Testis (tissue), 3 donors: ENCODE results near the gene SORCS3. TPM values are rescaled to one million over a fixed set of nuclear protein-coding genes. Genes with fewer than 3 reads are reported as not detected.

Experiments used
- DNase-seq: peaks from one replicate; pipeline ENCODE4 v3.0.0-alpha.2; 2019
- H3K27ac ChIP-seq, 2 donors: fragments of 200-600 bp; sonication (generic); one replicate each; pipeline ENCODE4 v1.5.1; 2019
- H3K27me3 ChIP-seq: fragments of 200-600 bp; sonication (generic); one replicate; pipeline ENCODE4 v1.5.1; 2019
- H3K36me3 ChIP-seq: fragments of 200-600 bp; sonication (generic); one replicate; pipeline ENCODE4 v1.5.1; 2017; ENCODE audit warnings: low read depth; ENCODE audit errors: missing control alignments
- H3K4me1 ChIP-seq: fragments of 200-600 bp; sonication (generic); one replicate; pipeline ENCODE4 v1.5.1; 2019
- H3K4me3 ChIP-seq, 2 donors: fragments of 200-600 bp; sonication (generic); one replicate each; pipeline ENCODE4 v1.5.1; 2017 to 2019
- H3K9me3 ChIP-seq: fragments of 200-600 bp; sonication (generic); one replicate; pipeline ENCODE4 v1.5.1; 2017
- POLR2A ChIP-seq: fragments of 450-650 bp; IDR thresholded peaks from one replicate; pipeline ENCODE4 v1.6.1; 2017; ENCODE audit warnings: antibody characterized with exemption, mild to moderate bottlenecking, moderate library complexity
- WGBS, 2 donors: methylation state at CpG; one replicate each; pipeline ENCODE4 v1.1.5; 2018; 5-methylcytosine and 5-hydroxymethylcytosine counted together
- intact Hi-C: fragments of 100-400 bp; cut with DNase I; formaldehyde crosslinking; loops from one replicate; pipeline ENCODE4 v1.15.1; 2023; ENCODE audit warnings: low total_unique reads
- polyA plus RNA-seq: library from polyadenylated mRNA; stranded (reverse); fragments of 350-450 nt; fragmentation: Illumina TruSeq; extraction: RNeasy Lipid Tissue Mini Kit (QIAGEN cat#74804); gene quantifications from one replicate; pipeline ENCODE4 v1.2.3, GENCODE V29; 2014; ENCODE audit warnings: low read depth, low replicate concordance; ENCODE audit not compliant: insufficient read depth
- total RNA-seq, 2 donors: library from RNA; depleted of rRNA; stranded (reverse); fragments of >200 nt; gene quantifications; one replicate each; pipeline ENCODE4 v1.2.3, GENCODE V29; 2016
- TF ChIP-seq, protein P1 (sequence below), 3 experiments: fragments of 450-650 bp in 2 of 3; fragments of 200-600 bp in 1 of 3; sonication (generic) in 1 of 3; IDR thresholded peaks; one replicate each; pipeline ENCODE4 v1.5.1; 2016 to 2019; ENCODE audit warnings: antibody characterized with exemption in 3 of 3, mild to moderate bottlenecking in 2 of 3, moderate library complexity in 1 of 3

SORCS3 gene
- total and polyA plus RNA-seq, 3 donors from 2014 or later, result 1.3 to 2.2 (median 1.7) TPM

DNA sequence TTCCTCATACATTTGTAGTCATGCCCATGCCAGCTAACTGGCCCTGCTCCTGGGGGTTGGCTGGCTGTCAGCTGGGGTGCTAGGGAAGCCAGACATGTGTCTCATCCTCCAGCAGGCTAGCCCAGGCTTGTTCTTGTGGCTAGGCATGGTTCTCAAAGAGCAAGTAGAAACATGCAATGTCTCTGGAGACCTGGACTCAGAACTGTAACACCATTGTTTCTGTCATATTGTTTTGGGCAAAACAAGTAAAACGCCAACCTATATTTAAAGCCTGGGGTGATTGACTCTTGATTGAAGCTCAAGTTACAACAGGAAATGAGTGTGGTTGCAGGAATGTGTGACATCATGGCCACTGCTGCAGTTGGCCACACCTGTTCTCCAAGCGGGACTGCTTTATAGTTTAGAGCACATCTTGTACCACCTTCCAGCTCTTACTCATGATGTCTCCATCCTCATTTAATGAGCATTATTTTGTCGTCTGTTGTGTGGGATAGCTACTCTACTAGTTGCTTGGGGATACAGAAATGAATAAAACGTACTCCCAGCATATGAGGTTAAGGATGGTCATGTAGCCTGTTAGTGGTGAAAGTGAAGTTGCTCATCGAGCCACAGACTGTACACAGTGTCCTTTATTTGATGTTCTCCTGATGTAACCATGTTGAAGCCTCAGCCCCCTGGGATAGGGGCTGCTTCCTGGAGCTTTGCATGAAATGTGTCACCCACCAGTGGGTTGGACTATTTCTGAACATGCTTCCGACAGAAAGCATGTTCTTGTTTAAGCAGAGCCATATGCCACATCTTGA is 168.4 kb downstream of the SORCS3 start:
- Histone ChIP-seq H3K4me3 (no peak overlapping the region), H3K4me1 (no peaks in the 10 kb centered on the region), H3K27me3 (no peaks in the 10 kb centered on the region), H3K36me3 (no peaks in the 10 kb centered on the region), H3K9me3 (no peaks in the 10 kb centered on the region), H3K27ac (no peak overlapping the region)
- 73 to 74% methylated on average over 6 of the region's 6 CpGs for WGBS, 2 donors
- TF ChIP-seq POLR2A, result no peak
- TF ChIP-seq, protein P1, sequence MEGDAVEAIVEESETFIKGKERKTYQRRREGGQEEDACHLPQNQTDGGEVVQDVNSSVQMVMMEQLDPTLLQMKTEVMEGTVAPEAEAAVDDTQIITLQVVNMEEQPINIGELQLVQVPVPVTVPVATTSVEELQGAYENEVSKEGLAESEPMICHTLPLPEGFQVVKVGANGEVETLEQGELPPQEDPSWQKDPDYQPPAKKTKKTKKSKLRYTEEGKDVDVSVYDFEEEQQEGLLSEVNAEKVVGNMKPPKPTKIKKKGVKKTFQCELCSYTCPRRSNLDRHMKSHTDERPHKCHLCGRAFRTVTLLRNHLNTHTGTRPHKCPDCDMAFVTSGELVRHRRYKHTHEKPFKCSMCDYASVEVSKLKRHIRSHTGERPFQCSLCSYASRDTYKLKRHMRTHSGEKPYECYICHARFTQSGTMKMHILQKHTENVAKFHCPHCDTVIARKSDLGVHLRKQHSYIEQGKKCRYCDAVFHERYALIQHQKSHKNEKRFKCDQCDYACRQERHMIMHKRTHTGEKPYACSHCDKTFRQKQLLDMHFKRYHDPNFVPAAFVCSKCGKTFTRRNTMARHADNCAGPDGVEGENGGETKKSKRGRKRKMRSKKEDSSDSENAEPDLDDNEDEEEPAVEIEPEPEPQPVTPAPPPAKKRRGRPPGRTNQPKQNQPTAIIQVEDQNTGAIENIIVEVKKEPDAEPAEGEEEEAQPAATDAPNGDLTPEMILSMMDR (IDR thresholded peaks at IDR 0.05), result no peak
- no peak for DNase-seq
- intact Hi-C loops, result no loop called here

DNA sequence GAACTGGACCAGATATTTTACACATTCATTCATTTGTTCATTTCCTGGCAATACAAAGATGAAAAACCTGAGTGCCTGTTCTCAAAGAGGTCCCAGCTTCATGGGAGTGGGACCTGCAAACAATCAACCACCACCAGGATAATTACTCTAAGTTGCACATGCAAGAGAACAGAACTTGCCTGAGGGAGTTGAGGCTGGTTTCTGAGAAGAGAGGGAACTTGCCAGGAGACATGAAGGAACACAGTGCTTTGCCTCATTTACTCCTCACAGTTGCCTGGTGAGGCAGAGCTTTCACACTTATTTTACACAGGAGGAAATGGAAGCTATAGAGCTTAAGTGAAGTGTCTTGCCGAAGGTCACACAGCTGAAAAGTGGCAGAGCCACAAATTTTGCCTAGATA is 170.1 kb downstream of the SORCS3 start:
- no peak overlapping the region for H3K4me3 ChIP-seq
- WGBS, 2 donors, result 89 to 93% methylated on average over 1 of the region's 1 CpG
- no peaks in the 10 kb centered on the region for H3K36me3 ChIP-seq
- no peaks in the 10 kb centered on the region for H3K9me3 ChIP-seq
- no peak overlapping the region for H3K27ac ChIP-seq
- H3K4me1 ChIP-seq, result no peaks in the 10 kb centered on the region
- DNase-seq, result no peak
- intact Hi-C loops, result no loop called here
- TF ChIP-seq POLR2A, result no peak
- TF ChIP-seq, protein P1 (IDR thresholded peaks at IDR 0.05), result no peak
- no peaks in the 10 kb centered on the region for H3K27me3 ChIP-seq

DNA sequence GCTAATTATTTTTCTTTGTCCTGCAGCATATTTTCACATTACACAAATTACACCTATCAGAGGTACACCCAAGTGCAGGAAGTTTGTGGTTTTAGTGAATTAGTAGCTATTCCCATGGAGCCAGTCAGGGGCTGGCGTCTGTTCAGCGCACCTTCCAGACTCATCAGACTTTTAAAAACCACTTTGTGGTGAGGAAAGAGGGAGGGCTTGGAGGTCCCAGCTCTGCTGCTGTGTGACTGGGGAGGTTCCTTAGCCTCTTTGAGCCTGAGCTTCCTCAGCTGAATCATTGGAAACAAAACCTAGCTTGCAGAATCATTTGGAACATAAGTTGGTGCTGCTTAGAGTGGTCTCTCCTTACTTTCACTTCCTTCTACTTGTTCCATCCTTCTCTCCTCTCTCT is 175.4 kb downstream of the SORCS3 start:
- Histone ChIP-seq H3K4me3 (no peak overlapping the region), H3K36me3 (no peaks in the 10 kb centered on the region), H3K27ac (no peak overlapping the region), H3K27me3 (no peaks in the 10 kb centered on the region), H3K4me1 (no peaks in the 10 kb centered on the region), H3K9me3 (no peaks in the 10 kb centered on the region)
- no peak for TF ChIP-seq POLR2A
- TF ChIP-seq, protein P1 (IDR thresholded peaks at IDR 0.05), result no peak
- intact Hi-C loops, result no loop called here
- WGBS, 2 donors, result 83 to 95% methylated on average over 2 of the region's 2 CpGs
- no peak for DNase-seq

DNA sequence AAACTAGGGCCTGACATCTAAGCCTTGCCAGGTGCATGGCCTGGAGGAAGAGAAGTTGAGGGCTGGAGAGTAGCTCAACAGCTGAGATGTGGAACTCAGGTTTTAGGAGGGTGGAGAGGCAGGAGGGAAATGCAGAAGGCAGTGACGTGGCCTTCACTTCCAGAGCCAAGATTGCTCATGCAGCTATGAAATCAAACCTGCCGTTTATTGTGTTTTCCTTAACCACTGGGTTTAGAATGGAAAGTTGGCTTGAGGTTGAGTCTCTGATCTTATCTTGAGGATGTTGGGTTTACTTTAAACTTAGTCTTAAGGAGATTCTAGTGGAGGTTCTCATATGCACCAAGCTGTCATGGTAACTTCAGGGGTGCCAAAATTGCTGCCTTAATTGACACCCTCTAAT is 178.6 kb downstream of the SORCS3 start:
- no peak for DNase-seq
- H3K4me1 ChIP-seq, result no peaks in the 10 kb centered on the region
- H3K27ac ChIP-seq, result no peak overlapping the region
- TF ChIP-seq, protein P1 (IDR thresholded peaks at IDR 0.05), result no peak
- TF ChIP-seq POLR2A, result no peak
- no peaks in the 10 kb centered on the region for H3K27me3 ChIP-seq
- WGBS, 2 donors, result 54 to 63% methylated on average over 2 of the region's 2 CpGs
- intact Hi-C loops, result no loop called here
- no peaks in the 10 kb centered on the region for H3K36me3 ChIP-seq
- H3K4me3 ChIP-seq, result no peak overlapping the region
- no peaks in the 10 kb centered on the region for H3K9me3 ChIP-seq

DNA sequence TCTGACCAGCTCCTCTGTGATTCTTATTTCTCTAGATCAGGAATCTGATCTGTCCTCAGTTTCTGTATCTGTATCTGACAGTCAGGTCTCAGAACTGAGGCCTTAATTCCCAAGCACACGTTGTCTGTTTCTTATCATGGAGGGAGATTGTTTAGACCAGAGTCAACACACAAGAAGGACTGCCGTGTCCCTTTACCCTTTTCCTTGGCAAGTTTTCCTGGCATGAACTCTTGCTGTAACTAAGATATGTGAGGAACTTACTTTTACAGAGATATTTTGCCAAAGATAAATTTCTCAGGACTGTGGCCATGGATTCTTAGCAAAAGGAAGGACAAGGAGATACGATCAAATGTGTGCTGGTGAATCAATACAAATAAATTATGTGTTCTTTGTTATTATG is 181.0 kb downstream of the SORCS3 start:
- Histone ChIP-seq H3K9me3 (no peaks in the 10 kb centered on the region), H3K36me3 (no peaks in the 10 kb centered on the region), H3K4me1 (no peaks in the 10 kb centered on the region), H3K27me3 (no peaks in the 10 kb centered on the region), H3K4me3 (no peak overlapping the region), H3K27ac (no peak overlapping the region)
- 39 to 40% methylated on average over 3 of the region's 3 CpGs for WGBS, 2 donors
- no peak for TF ChIP-seq POLR2A
- TF ChIP-seq, protein P1 (IDR thresholded peaks at IDR 0.05), result no peak
- intact Hi-C loops, result no loop called here
- no peak for DNase-seq
